ENCODE results near the gene DISP2. TPM values are rescaled to one million over a fixed set of nuclear protein-coding genes. Genes with fewer than 3 reads are reported as not detected.

The DISP2 gene
- total RNA-seq, 1 experiment from 2014 or later, result 1.3 TPM

DNA sequence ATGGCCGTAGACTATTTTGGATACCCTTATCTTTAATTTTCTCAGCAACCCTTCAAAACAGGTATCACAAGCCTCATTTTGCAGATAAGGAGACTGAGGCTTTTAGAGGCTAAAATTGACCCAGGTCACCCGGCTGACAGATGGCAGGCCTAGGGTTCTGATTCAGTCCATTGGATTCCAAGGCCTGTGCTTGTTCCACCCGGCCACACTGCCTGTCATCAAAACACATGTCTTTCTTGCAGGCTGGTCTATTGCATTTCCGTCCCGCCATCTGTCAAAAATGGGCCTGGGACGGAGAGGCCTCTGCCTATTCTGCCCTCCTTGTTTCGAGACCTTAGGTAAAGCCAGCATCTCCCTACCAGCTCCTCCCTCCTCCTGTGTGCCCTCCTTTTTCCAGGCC lies 26.4 kb upstream of the DISP2 start:
- CTCF ChIA-PET, result no interaction called here
- H3K36me3 Mint-ChIP-seq (ENCODE audit: insufficient read depth, unreplicated experiment), result peaks cover 36% of the 10 kb centered on the region
- no peak overlapping the region for H3K27ac Mint-ChIP-seq (ENCODE audit: unreplicated experiment)
- DNase-seq, result no peak
- H3K27me3 Mint-ChIP-seq (ENCODE audit: unreplicated experiment), result no peaks in the 10 kb centered on the region
- no peak overlapping the region for H3K4me3 Mint-ChIP-seq (ENCODE audit: low read depth, unreplicated experiment)
- no peaks in the 10 kb centered on the region for H3K9me3 Mint-ChIP-seq (ENCODE audit: low read depth, unreplicated experiment)
- intact Hi-C loops (cut with micrococcal nuclease; ENCODE audit: unreplicated experiment), result no loop called here
- BruUV-seq (replicated peaks), result no TSS peak
- H3K4me1 Mint-ChIP-seq (ENCODE audit: low read depth, unreplicated experiment), result no peaks in the 10 kb centered on the region
- TF ChIP-seq, protein P1, sequence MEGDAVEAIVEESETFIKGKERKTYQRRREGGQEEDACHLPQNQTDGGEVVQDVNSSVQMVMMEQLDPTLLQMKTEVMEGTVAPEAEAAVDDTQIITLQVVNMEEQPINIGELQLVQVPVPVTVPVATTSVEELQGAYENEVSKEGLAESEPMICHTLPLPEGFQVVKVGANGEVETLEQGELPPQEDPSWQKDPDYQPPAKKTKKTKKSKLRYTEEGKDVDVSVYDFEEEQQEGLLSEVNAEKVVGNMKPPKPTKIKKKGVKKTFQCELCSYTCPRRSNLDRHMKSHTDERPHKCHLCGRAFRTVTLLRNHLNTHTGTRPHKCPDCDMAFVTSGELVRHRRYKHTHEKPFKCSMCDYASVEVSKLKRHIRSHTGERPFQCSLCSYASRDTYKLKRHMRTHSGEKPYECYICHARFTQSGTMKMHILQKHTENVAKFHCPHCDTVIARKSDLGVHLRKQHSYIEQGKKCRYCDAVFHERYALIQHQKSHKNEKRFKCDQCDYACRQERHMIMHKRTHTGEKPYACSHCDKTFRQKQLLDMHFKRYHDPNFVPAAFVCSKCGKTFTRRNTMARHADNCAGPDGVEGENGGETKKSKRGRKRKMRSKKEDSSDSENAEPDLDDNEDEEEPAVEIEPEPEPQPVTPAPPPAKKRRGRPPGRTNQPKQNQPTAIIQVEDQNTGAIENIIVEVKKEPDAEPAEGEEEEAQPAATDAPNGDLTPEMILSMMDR (IDR thresholded peaks at IDR 0.05; ENCODE audit: unreplicated experiment), result no peak

DNA sequence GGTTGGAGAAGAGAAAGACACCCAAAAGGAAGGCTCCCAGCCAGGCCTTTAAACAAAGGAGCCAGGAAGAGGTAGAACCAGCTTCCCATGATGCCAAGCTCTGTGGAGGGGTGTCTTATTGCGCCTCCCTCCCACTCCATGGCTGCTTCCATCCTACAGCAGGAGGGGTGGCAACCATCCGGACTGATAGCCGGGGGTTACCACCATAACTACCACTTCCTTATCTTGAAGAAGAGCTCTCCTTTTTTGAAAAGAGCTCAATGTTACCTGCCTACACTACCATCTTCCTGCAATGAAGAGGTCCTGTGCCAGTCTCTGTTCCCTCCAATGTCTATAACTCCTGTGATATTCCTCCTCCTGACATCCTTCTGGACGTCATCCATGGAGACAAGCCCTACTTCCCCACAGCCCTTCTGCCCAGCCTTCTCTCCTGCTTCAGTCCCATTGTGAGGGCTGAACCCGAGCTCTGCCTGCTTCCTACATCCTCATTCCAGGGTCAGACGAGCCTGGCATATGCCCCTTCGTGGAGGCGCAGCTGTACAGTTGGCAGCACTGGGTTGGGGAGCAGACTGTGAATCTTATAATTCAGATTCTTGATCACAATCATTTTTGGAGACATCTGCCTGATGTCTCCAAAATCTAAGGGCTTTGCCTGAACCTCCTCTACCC lies 25.8 kb upstream of the DISP2 start:
- H3K27me3 Mint-ChIP-seq (ENCODE audit: unreplicated experiment), result no peaks in the 10 kb centered on the region
- H3K9me3 Mint-ChIP-seq (ENCODE audit: low read depth, unreplicated experiment), result no peaks in the 10 kb centered on the region
- no peak for DNase-seq
- H3K4me1 Mint-ChIP-seq (ENCODE audit: low read depth, unreplicated experiment), result no peaks in the 10 kb centered on the region
- CTCF ChIA-PET, result no interaction called here
- BruUV-seq (replicated peaks), result no TSS peak
- H3K4me3 Mint-ChIP-seq (ENCODE audit: low read depth, unreplicated experiment), result no peak overlapping the region
- peak overlapping the region; percentile 33 for H3K27ac Mint-ChIP-seq (ENCODE audit: unreplicated experiment)
- TF ChIP-seq, protein P1 (IDR thresholded peaks at IDR 0.05; ENCODE audit: unreplicated experiment), result no peak
- intact Hi-C loops (cut with micrococcal nuclease; ENCODE audit: unreplicated experiment), result no loop called here
- H3K36me3 Mint-ChIP-seq (ENCODE audit: insufficient read depth, unreplicated experiment), result peaks cover 41% of the 10 kb centered on the region

DNA sequence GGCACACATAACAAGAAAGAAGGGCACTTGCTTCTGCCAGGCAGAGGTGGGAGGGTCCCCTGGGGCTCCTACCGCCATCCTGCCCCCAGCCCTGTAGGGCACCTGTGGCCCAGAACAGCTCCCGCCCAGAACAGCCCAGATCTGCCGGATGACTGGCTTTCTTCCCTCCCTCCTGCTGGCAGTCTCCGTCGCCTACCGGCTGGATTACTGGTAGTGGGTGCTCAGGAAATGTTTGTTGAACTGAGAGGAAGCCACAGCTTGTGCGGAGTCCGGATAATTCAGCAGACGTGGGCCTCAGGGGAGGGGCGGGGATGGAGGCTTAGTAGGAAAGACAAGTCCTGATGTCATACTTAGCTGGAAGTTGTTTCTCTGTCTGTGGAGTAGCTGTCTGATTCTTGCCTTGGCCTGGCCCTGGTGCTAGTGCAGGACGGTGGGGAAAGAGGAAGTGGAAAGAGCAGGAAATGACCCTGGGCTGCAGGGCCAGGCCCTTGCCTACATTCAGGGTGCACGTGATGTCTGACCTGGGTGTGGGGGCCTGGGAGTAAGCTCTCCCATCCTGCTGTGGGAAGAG lies 24.0 kb upstream of the DISP2 start:
- CTCF ChIA-PET, result no interaction called here
- DNase-seq, result no peak
- Mint-ChIP-seq H3K27me3 (ENCODE audit: unreplicated experiment) (no peaks in the 10 kb centered on the region), H3K4me3 (ENCODE audit: low read depth, unreplicated experiment) (no peak overlapping the region), H3K36me3 (ENCODE audit: insufficient read depth, unreplicated experiment) (peaks cover 50% of the 10 kb centered on the region), H3K9me3 (ENCODE audit: low read depth, unreplicated experiment) (no peaks in the 10 kb centered on the region), H3K27ac (ENCODE audit: unreplicated experiment) (no peak overlapping the region), H3K4me1 (ENCODE audit: low read depth, unreplicated experiment) (peaks cover 12% of the 10 kb centered on the region)
- no TSS peak for BruUV-seq (replicated peaks)
- TF ChIP-seq, protein P1 (IDR thresholded peaks at IDR 0.05; ENCODE audit: unreplicated experiment), result no peak
- intact Hi-C loops (cut with micrococcal nuclease; ENCODE audit: unreplicated experiment), result no loop called here

DNA sequence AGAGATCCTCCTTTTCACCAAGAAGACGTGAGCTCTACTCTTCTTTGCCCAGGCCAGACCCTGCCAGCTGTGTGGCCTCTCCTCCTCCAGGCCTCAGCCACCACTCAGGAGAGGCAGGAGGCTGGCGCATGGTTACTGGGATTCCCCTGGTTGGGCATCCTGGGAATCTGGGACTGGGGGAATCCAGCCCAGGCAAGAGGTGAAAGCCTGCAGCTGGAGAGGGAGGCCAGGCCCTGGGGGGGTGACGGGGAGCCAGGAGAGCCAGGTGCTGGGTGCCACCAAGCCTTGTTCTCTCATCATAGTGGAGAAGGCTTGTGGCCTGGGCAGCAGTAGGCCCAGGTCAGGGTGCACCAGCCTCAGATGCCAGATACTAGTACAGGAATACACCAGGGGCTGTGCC lies 23.5 kb upstream of the DISP2 start:
- no peaks in the 10 kb centered on the region for H3K27me3 Mint-ChIP-seq (ENCODE audit: unreplicated experiment)
- H3K4me3 Mint-ChIP-seq (ENCODE audit: low read depth, unreplicated experiment), result no peak overlapping the region
- intact Hi-C loops (cut with micrococcal nuclease; ENCODE audit: unreplicated experiment), result no loop called here
- H3K36me3 Mint-ChIP-seq (ENCODE audit: insufficient read depth, unreplicated experiment), result peaks cover 50% of the 10 kb centered on the region
- no peak overlapping the region for H3K27ac Mint-ChIP-seq (ENCODE audit: unreplicated experiment)
- no peak for DNase-seq
- no TSS peak for BruUV-seq (replicated peaks)
- no peaks in the 10 kb centered on the region for H3K9me3 Mint-ChIP-seq (ENCODE audit: low read depth, unreplicated experiment)
- CTCF ChIA-PET, result no interaction called here
- TF ChIP-seq, protein P1 (IDR thresholded peaks at IDR 0.05; ENCODE audit: unreplicated experiment), result no peak
- peaks cover 13% of the 10 kb centered on the region for H3K4me1 Mint-ChIP-seq (ENCODE audit: low read depth, unreplicated experiment)

Measured in Calu3 (cell line).